ENCODE results near the gene NFE2L1.
"Not testable (repeated sequence)": the region's sequence is repeated elsewhere in the genome, so short reads cannot be mapped to it uniquely, and the experiment has no call there.

The NFE2L1 gene

GRCh38 chr17:48067245-48067644, 19.1 kb downstream of the NFE2L1 start:
- no peak overlapping the region for H2BK5ac ChIP-seq (ENCODE audit: low read length)
- no peak overlapping the region for H3K4ac ChIP-seq (ENCODE audit: low read length)
- no peak overlapping the region for H4K8ac ChIP-seq (ENCODE audit: low read depth, low read length)
- H3K14ac ChIP-seq (ENCODE audit: low read length) = no peak overlapping the region
- H3K4me3 ChIP-seq (ENCODE audit: low read length in 2 of 2) = no peak overlapping the region
- H3K79me1 ChIP-seq (ENCODE audit: low read depth, low read length) = no peaks in the 10 kb centered on the region
- H2BK15ac ChIP-seq (ENCODE audit: low read length) = no peak overlapping the region
- no peak overlapping the region for H2BK12ac ChIP-seq (ENCODE audit: low read length)
- no peak overlapping the region for H3K23ac ChIP-seq (ENCODE audit: low read depth, low read length, poor library complexity)
- H3K4me1 ChIP-seq (ENCODE audit: control insufficient read depth in 2 of 2, insufficient read depth in 1 of 2, low read depth in 1 of 2, low read length in 2 of 2) = no peaks in the 10 kb centered on the region
- WGBS, 2 donors (ENCODE audit: extremely low coverage in 2 of 2, insufficient read length in 2 of 2, insufficient replicate concordance in 1 of 2) = no CpG with 5 or more reads among the region's 3 CpGs
- no peak overlapping the region for H4K91ac ChIP-seq (ENCODE audit: low read depth, low read length, poor library complexity)
- H3K36me3 ChIP-seq (replicated peaks in 1 of 2; ENCODE audit: control insufficient read depth in 2 of 2, insufficient read depth in 2 of 2, low read length in 2 of 2) = peaks cover 36 to 91% of the 10 kb centered on the region in 2 donors
- H3K18ac ChIP-seq (ENCODE audit: low read length) = no peak overlapping the region
- no peak overlapping the region for H3K4me2 ChIP-seq (ENCODE audit: insufficient read depth, low read length, poor library complexity, severe bottlenecking)
- no peaks in the 10 kb centered on the region for H3K27me3 ChIP-seq (ENCODE audit: control insufficient read depth in 3 of 3, insufficient read depth in 3 of 3, low read depth in 1 of 3, low read length in 3 of 3)
- no peak for DNase-seq (ENCODE audit: low spot score)
- no peak overlapping the region for H2AFZ ChIP-seq (ENCODE audit: low read length)
- no peak overlapping the region for H2AK5ac ChIP-seq (ENCODE audit: low read depth, low read length)
- H3K9ac ChIP-seq (ENCODE audit: low read depth, low read length, poor library complexity) = no peak overlapping the region
- H3K27ac ChIP-seq (replicated peaks; ENCODE audit: low read length) = no peak overlapping the region
- H2BK120ac ChIP-seq (ENCODE audit: low read depth, low read length) = no peak overlapping the region
- no peaks in the 10 kb centered on the region for H3K9me3 ChIP-seq (replicated peaks in 1 of 2; ENCODE audit: control insufficient read depth in 2 of 2, insufficient read depth in 1 of 2, low read depth in 1 of 2, low read length in 2 of 2)

- H3K27me3 ChIP-seq (ENCODE audit: control insufficient read depth in 3 of 3, insufficient read depth in 3 of 3, low read depth in 1 of 3, low read length in 3 of 3); H3K18ac ChIP-seq (ENCODE audit: low read length); H2AFZ ChIP-seq (ENCODE audit: low read length); H2AK5ac ChIP-seq (ENCODE audit: low read depth, low read length); H3K4me1 ChIP-seq (ENCODE audit: control insufficient read depth in 2 of 2, insufficient read depth in 1 of 2, low read depth in 1 of 2, low read length in 2 of 2); DNase-seq (ENCODE audit: low spot score); H3K4ac ChIP-seq (ENCODE audit: low read length); H2BK12ac ChIP-seq (ENCODE audit: low read length); H4K91ac ChIP-seq (ENCODE audit: low read depth, low read length, poor library complexity); H2BK5ac ChIP-seq (ENCODE audit: low read length); H3K27ac ChIP-seq (replicated peaks; ENCODE audit: low read length); H3K9ac ChIP-seq (ENCODE audit: low read depth, low read length, poor library complexity); H3K23ac ChIP-seq (ENCODE audit: low read depth, low read length, poor library complexity); H3K14ac ChIP-seq (ENCODE audit: low read length); H2BK15ac ChIP-seq (ENCODE audit: low read length); H3K4me3 ChIP-seq (ENCODE audit: low read length in 2 of 2); H2BK120ac ChIP-seq (ENCODE audit: low read depth, low read length); H4K8ac ChIP-seq (ENCODE audit: low read depth, low read length); H3K4me2 ChIP-seq (ENCODE audit: insufficient read depth, low read length, poor library complexity, severe bottlenecking); H3K9me3 ChIP-seq (replicated peaks in 1 of 2; ENCODE audit: control insufficient read depth in 2 of 2, insufficient read depth in 1 of 2, low read depth in 1 of 2, low read length in 2 of 2); H3K79me1 ChIP-seq (ENCODE audit: low read depth, low read length): not testable (repeated sequence)
- no CpG with 5 or more reads among the region's 2 CpGs for WGBS, 2 donors (ENCODE audit: extremely low coverage in 2 of 2, insufficient read length in 2 of 2, insufficient replicate concordance in 1 of 2)
- peaks cover 38 to 89% of the 10 kb centered on the region in 2 donors for H3K36me3 ChIP-seq (replicated peaks in 1 of 2; ENCODE audit: control insufficient read depth in 2 of 2, insufficient read depth in 2 of 2, low read length in 2 of 2)
These were observed 19.6 kb downstream of the NFE2L1 start for GRCh38 chr17:48067808-48068207.

GRCh38 chr17:48068491-48068961, 20.4 kb downstream of the NFE2L1 start:
- Histone ChIP-seq H2BK5ac (ENCODE audit: low read length) (no peak overlapping the region), H3K79me1 (ENCODE audit: low read depth, low read length) (no peaks in the 10 kb centered on the region), H2AFZ (ENCODE audit: low read length) (no peak overlapping the region), H3K4me3 (ENCODE audit: low read length in 2 of 2) (no peak overlapping the region), H3K9ac (ENCODE audit: low read depth, low read length, poor library complexity) (no peak overlapping the region), H3K27ac (replicated peaks; ENCODE audit: low read length) (no peak overlapping the region), H3K4ac (ENCODE audit: low read length) (no peak overlapping the region), H2BK12ac (ENCODE audit: low read length) (no peak overlapping the region), H3K27me3 (ENCODE audit: control insufficient read depth in 3 of 3, insufficient read depth in 3 of 3, low read depth in 1 of 3, low read length in 3 of 3) (no peaks in the 10 kb centered on the region), H3K4me2 (ENCODE audit: insufficient read depth, low read length, poor library complexity, severe bottlenecking) (no peak overlapping the region), H3K9me3 (replicated peaks in 1 of 2; ENCODE audit: control insufficient read depth in 2 of 2, insufficient read depth in 1 of 2, low read depth in 1 of 2, low read length in 2 of 2) (no peaks in the 10 kb centered on the region), H3K18ac (ENCODE audit: low read length) (no peak overlapping the region), H4K91ac (ENCODE audit: low read depth, low read length, poor library complexity) (no peak overlapping the region), H3K14ac (ENCODE audit: low read length) (no peak overlapping the region), H3K4me1 (ENCODE audit: control insufficient read depth in 2 of 2, insufficient read depth in 1 of 2, low read depth in 1 of 2, low read length in 2 of 2) (no peaks in the 10 kb centered on the region), H2BK120ac (ENCODE audit: low read depth, low read length) (no peak overlapping the region), H2BK15ac (ENCODE audit: low read length) (no peak overlapping the region), H4K8ac (ENCODE audit: low read depth, low read length) (no peak overlapping the region), H3K23ac (ENCODE audit: low read depth, low read length, poor library complexity) (no peak overlapping the region), H3K36me3 (replicated peaks in 1 of 2; ENCODE audit: control insufficient read depth in 2 of 2, insufficient read depth in 2 of 2, low read length in 2 of 2) (peaks cover 39 to 89% of the 10 kb centered on the region in 2 donors), H2AK5ac (ENCODE audit: low read depth, low read length) (no peak overlapping the region)
- no peak for DNase-seq (ENCODE audit: low spot score)
- WGBS, 2 donors (ENCODE audit: extremely low coverage in 2 of 2, insufficient read length in 2 of 2, insufficient replicate concordance in 1 of 2) = no CpG with 5 or more reads among the region's 3 CpGs

GRCh38 chr17:48070195-48070594, 22.0 kb downstream of the NFE2L1 start:
- H3K4me3 ChIP-seq (ENCODE audit: low read length in 2 of 2) = no peak overlapping the region
- H2AK5ac ChIP-seq (ENCODE audit: low read depth, low read length) = no peak overlapping the region
- no peaks in the 10 kb centered on the region for H3K27me3 ChIP-seq (ENCODE audit: control insufficient read depth in 3 of 3, insufficient read depth in 3 of 3, low read depth in 1 of 3, low read length in 3 of 3)
- H2BK5ac ChIP-seq (ENCODE audit: low read length) = no peak overlapping the region
- H3K36me3 ChIP-seq (replicated peaks in 1 of 2; ENCODE audit: control insufficient read depth in 2 of 2, insufficient read depth in 2 of 2, low read length in 2 of 2) = peaks cover 35 to 90% of the 10 kb centered on the region in 2 donors
- no peak overlapping the region for H2BK120ac ChIP-seq (ENCODE audit: low read depth, low read length)
- H3K4me1 ChIP-seq (ENCODE audit: control insufficient read depth in 2 of 2, insufficient read depth in 1 of 2, low read depth in 1 of 2, low read length in 2 of 2) = no peaks in the 10 kb centered on the region
- peaks cover 1% of the 10 kb centered on the region for H3K79me1 ChIP-seq (ENCODE audit: low read depth, low read length)
- H4K8ac ChIP-seq (ENCODE audit: low read depth, low read length) = no peak overlapping the region
- no peak overlapping the region for H3K4ac ChIP-seq (ENCODE audit: low read length)
- H3K4me2 ChIP-seq (ENCODE audit: insufficient read depth, low read length, poor library complexity, severe bottlenecking) = no peak overlapping the region
- no CpG with 5 or more reads among the region's 2 CpGs for WGBS, 2 donors (ENCODE audit: extremely low coverage in 2 of 2, insufficient read length in 2 of 2, insufficient replicate concordance in 1 of 2)
- no peak overlapping the region for H3K9ac ChIP-seq (ENCODE audit: low read depth, low read length, poor library complexity)
- H3K27ac ChIP-seq (replicated peaks; ENCODE audit: low read length) = no peak overlapping the region
- DNase-seq (ENCODE audit: low spot score) = no peak
- H4K91ac ChIP-seq (ENCODE audit: low read depth, low read length, poor library complexity) = no peak overlapping the region
- no peak overlapping the region for H2AFZ ChIP-seq (ENCODE audit: low read length)
- H3K14ac ChIP-seq (ENCODE audit: low read length) = no peak overlapping the region
- H3K18ac ChIP-seq (ENCODE audit: low read length) = no peak overlapping the region
- H3K23ac ChIP-seq (ENCODE audit: low read depth, low read length, poor library complexity) = no peak overlapping the region
- no peak overlapping the region for H2BK15ac ChIP-seq (ENCODE audit: low read length)
- H3K9me3 ChIP-seq (replicated peaks in 1 of 2; ENCODE audit: control insufficient read depth in 2 of 2, insufficient read depth in 1 of 2, low read depth in 1 of 2, low read length in 2 of 2) = no peaks in the 10 kb centered on the region
- no peak overlapping the region for H2BK12ac ChIP-seq (ENCODE audit: low read length)
